Cardiac ventricle fibroblast (primary cell): ENCODE data around the gene TECTB. TPM values are rescaled to one million over a fixed set of nuclear protein-coding genes. Genes with fewer than 3 reads are reported as not detected.

ENCODE experiments used
- total RNA-seq: library from RNA; depleted of rRNA; stranded (reverse); fragments of >200 nt; gene quantifications from 2 replicates; pipeline ENCODE4 v1.2.3, GENCODE V29; 2015

TECTB gene
- total RNA-seq: not detected in 2 replicates

GRCh38 chr10:112283100-112283499 is at the start of gene TECTB:
TECTB (plus strand) TSS chr10:112283400; CDS start chr10:112283735, 335 bp downstream.

Other genes starting within 250 kb of the TECTB start
- 5.2 and 6.0 TPM in 2 replicates for gene GPAM, start 99.6 kb upstream of the TECTB start, total RNA-seq
- gene ACSL5, start 90.7 kb downstream of the TECTB start, total RNA-seq: 17.0 and 18.5 TPM in 2 replicates
- gene ZDHHC6, start 163.5 kb downstream of the TECTB start, total RNA-seq: 12.9 and 13.9 TPM in 2 replicates
- 20.9 and 32.8 TPM in 2 replicates for gene VTI1A, start 163.8 kb downstream of the TECTB start, total RNA-seq